ENCODE data around the gene ARL3. TPM values are rescaled to one million over a fixed set of nuclear protein-coding genes. Genes with fewer than 3 reads are reported as not detected.

The ARL3 gene
- total and polyA plus RNA-seq, 2 experiments from 2014 or later, result 8.5 to 22.6 TPM

DNA sequence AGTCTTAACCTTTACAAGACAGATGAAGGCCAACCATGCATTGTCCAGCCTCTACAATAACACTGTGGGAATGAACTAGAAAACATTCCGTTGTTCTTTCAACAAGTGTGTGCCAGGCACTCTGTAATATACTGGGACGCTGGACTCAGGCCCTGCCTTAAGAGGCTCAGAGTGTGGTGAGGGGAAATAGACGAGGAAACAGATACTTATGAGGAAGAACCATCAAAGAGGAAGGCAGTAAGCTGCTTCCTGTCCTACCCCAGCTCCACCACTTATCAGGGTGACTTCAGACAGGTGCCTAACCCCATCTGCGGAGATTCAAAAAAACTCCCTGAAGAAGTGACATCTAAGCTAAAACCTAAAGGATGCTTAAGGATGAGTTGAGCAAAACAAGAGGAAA lies 78.8 kb downstream of the ARL3 start:
- H3K9me2 ChIP-seq (ENCODE audit: insufficient read depth), result no peaks in the 10 kb centered on the region
- Mint-ChIP-seq H3K4me3 (no peak overlapping the region), H3K4me1 (peaks cover 43% of the 10 kb centered on the region), H3K27me3 (ENCODE audit: insufficient read depth, low read depth, poor library complexity) (peaks cover 14% of the 10 kb centered on the region), H3K27ac (no peak overlapping the region), H3K36me3 (ENCODE audit: low read depth) (no peaks in the 10 kb centered on the region), H3K9me3 (no peaks in the 10 kb centered on the region; the same call in 1 of the 3 replicates)
- H3K27me3 ChIP-seq (ENCODE audit: insufficient read depth), result no peaks in the 10 kb centered on the region
- no peak overlapping the region for H2AFZ ChIP-seq
- H3K27ac ChIP-seq (ENCODE audit: low read depth), result no peak overlapping the region
- H4K20me1 ChIP-seq (replicated peaks; ENCODE audit: insufficient read depth), result no peaks in the 10 kb centered on the region
- H3F3A ChIP-seq (replicated peaks; ENCODE audit: low read depth), result peaks cover 11% of the 10 kb centered on the region
- ATAC-seq, result no peak
- H3K4me2 ChIP-seq, result no peak overlapping the region
- no peak for TF ChIP-seq STAT1 (IDR thresholded peaks at IDR 0.05; ENCODE audit: unreplicated experiment)
- H3K4me3 ChIP-seq, result no peak overlapping the region
- H3K79me2 ChIP-seq (replicated peaks; ENCODE audit: insufficient read depth), result no peaks in the 10 kb centered on the region
- H3K36me3 ChIP-seq (ENCODE audit: insufficient read depth), result no peaks in the 10 kb centered on the region
- H3K4me1 ChIP-seq (ENCODE audit: insufficient read depth), result peaks cover 19% of the 10 kb centered on the region; the same call in 1 of the 2 replicates
- no peak for DNase-seq (ENCODE audit: low spot score)

DNA sequence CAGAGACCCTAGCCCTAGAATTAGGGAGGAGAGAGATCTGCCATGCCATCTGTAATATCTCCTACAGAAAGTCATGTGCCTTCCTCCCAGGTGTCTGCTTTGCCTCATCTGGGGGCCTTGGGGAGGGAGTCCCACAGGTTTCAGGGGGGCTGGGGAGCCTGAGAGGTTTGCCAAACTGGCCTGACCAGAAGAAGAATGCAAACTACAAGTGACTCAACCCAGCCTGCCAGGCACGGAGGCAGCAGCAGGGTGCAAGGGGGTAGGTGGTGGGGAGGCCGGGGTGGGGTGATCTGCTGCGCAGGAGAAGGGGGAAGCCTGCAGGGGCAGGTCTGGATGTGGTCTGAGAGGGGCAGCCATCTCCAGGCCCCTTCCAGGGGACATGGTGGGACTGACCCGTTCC lies 79.5 kb downstream of the ARL3 start:
- peaks cover 50% of the 10 kb centered on the region for H3K4me1 Mint-ChIP-seq
- ATAC-seq, result no peak

GRCh38 chr10:102633848-102634247 lies 80.3 kb downstream of the ARL3 start:
- no peak overlapping the region for H3K4me3 ChIP-seq
- H3F3A ChIP-seq (replicated peaks; ENCODE audit: low read depth), result peaks cover 13% of the 10 kb centered on the region
- no peak overlapping the region for H3K4me2 ChIP-seq
- no peak for DNase-seq (ENCODE audit: low spot score)
- no peak overlapping the region for H3K4me3 Mint-ChIP-seq
- no peaks in the 10 kb centered on the region for H4K20me1 ChIP-seq (replicated peaks; ENCODE audit: insufficient read depth)
- H3K4me1 Mint-ChIP-seq, result peaks cover 58% of the 10 kb centered on the region
- no peaks in the 10 kb centered on the region; the same call in 1 of the 3 replicates for H3K9me3 Mint-ChIP-seq
- H3K27ac Mint-ChIP-seq, result no peak overlapping the region
- H3K27me3 Mint-ChIP-seq (ENCODE audit: insufficient read depth, low read depth, poor library complexity), result peaks cover 21% of the 10 kb centered on the region
- no peaks in the 10 kb centered on the region for H3K79me2 ChIP-seq (replicated peaks; ENCODE audit: insufficient read depth)
- peaks cover 32% of the 10 kb centered on the region for H3K4me1 ChIP-seq (ENCODE audit: insufficient read depth)
- H3K27me3 ChIP-seq (ENCODE audit: insufficient read depth), result no peaks in the 10 kb centered on the region
- H3K9me2 ChIP-seq (ENCODE audit: insufficient read depth), result no peaks in the 10 kb centered on the region
- H3K36me3 ChIP-seq (ENCODE audit: insufficient read depth), result no peaks in the 10 kb centered on the region
- no peaks in the 10 kb centered on the region for H3K36me3 Mint-ChIP-seq (ENCODE audit: low read depth)
- no peak overlapping the region for H3K27ac ChIP-seq (ENCODE audit: low read depth)
- no peak for TF ChIP-seq JUNB (IDR thresholded peaks at IDR 0.05; ENCODE audit: unreplicated experiment)
- TF ChIP-seq STAT1 (IDR thresholded peaks at IDR 0.05; ENCODE audit: unreplicated experiment), result no peak
- no peak overlapping the region for H2AFZ ChIP-seq
- ATAC-seq, result no peak

More for the DNA sequence above, 79.5 kb downstream of the ARL3 start:
- H3K27me3 ChIP-seq (ENCODE audit: insufficient read depth), result no peaks in the 10 kb centered on the region
- no peaks in the 10 kb centered on the region for H3K36me3 ChIP-seq (ENCODE audit: insufficient read depth)
- no peak for TF ChIP-seq CREB1 (CRISPR knock-in tag; IDR thresholded peaks at IDR 0.05; ENCODE audit: low read depth)
- H3K27ac Mint-ChIP-seq, result no peak overlapping the region; the same call in 1 of the 2 replicates
- H3K4me2 ChIP-seq, result no peak overlapping the region
- peaks cover 10% of the 10 kb centered on the region for H3F3A ChIP-seq (replicated peaks; ENCODE audit: low read depth)
- DNase-seq (ENCODE audit: low spot score), result no peak
- no peaks in the 10 kb centered on the region for H4K20me1 ChIP-seq (replicated peaks; ENCODE audit: insufficient read depth)
- H3K79me2 ChIP-seq (replicated peaks; ENCODE audit: insufficient read depth), result no peaks in the 10 kb centered on the region
- no peaks in the 10 kb centered on the region; the same call in 1 of the 3 replicates for H3K9me3 Mint-ChIP-seq
- no peak overlapping the region for H3K4me3 ChIP-seq
- no peak overlapping the region for H2AFZ ChIP-seq
- no peak overlapping the region for H3K4me3 Mint-ChIP-seq
- peaks cover 26% of the 10 kb centered on the region for H3K4me1 ChIP-seq (ENCODE audit: insufficient read depth)
- no peaks in the 10 kb centered on the region for H3K36me3 Mint-ChIP-seq (ENCODE audit: low read depth)
- H3K9me2 ChIP-seq (ENCODE audit: insufficient read depth), result no peaks in the 10 kb centered on the region
- peaks cover 14% of the 10 kb centered on the region for H3K27me3 Mint-ChIP-seq (ENCODE audit: insufficient read depth, low read depth, poor library complexity)
- no peak overlapping the region for H3K27ac ChIP-seq (ENCODE audit: low read depth)

GRCh38 chr10:102633287-102633686 lies 80.9 kb downstream of the ARL3 start:
- ATAC-seq (no peak), DNase-seq (ENCODE audit: low spot score) (no peak)
- Mint-ChIP-seq H3K4me3 (no peak overlapping the region), H3K36me3 (ENCODE audit: low read depth) (no peaks in the 10 kb centered on the region), H3K4me1 (peaks cover 63% of the 10 kb centered on the region), H3K27me3 (ENCODE audit: insufficient read depth, low read depth, poor library complexity) (peaks cover 26% of the 10 kb centered on the region), H3K27ac (peak overlapping the region; percentile 60; the same call in 1 of the 2 replicates), H3K9me3 (no peaks in the 10 kb centered on the region; the same call in 1 of the 3 replicates)
- no peak for TF ChIP-seq STAT1 (IDR thresholded peaks at IDR 0.05; ENCODE audit: unreplicated experiment)
- TF ChIP-seq, protein P1, sequence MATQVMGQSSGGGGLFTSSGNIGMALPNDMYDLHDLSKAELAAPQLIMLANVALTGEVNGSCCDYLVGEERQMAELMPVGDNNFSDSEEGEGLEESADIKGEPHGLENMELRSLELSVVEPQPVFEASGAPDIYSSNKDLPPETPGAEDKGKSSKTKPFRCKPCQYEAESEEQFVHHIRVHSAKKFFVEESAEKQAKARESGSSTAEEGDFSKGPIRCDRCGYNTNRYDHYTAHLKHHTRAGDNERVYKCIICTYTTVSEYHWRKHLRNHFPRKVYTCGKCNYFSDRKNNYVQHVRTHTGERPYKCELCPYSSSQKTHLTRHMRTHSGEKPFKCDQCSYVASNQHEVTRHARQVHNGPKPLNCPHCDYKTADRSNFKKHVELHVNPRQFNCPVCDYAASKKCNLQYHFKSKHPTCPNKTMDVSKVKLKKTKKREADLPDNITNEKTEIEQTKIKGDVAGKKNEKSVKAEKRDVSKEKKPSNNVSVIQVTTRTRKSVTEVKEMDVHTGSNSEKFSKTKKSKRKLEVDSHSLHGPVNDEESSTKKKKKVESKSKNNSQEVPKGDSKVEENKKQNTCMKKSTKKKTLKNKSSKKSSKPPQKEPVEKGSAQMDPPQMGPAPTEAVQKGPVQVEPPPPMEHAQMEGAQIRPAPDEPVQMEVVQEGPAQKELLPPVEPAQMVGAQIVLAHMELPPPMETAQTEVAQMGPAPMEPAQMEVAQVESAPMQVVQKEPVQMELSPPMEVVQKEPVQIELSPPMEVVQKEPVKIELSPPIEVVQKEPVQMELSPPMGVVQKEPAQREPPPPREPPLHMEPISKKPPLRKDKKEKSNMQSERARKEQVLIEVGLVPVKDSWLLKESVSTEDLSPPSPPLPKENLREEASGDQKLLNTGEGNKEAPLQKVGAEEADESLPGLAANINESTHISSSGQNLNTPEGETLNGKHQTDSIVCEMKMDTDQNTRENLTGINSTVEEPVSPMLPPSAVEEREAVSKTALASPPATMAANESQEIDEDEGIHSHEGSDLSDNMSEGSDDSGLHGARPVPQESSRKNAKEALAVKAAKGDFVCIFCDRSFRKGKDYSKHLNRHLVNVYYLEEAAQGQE (IDR thresholded peaks at IDR 0.05; ENCODE audit: unreplicated experiment), result no peak
- Histone ChIP-seq H3K9me2 (ENCODE audit: insufficient read depth) (no peaks in the 10 kb centered on the region), H3K4me3 (no peak overlapping the region), H3K36me3 (ENCODE audit: insufficient read depth) (no peaks in the 10 kb centered on the region), H2AFZ (no peak overlapping the region), H3F3A (replicated peaks; ENCODE audit: low read depth) (peaks cover 13% of the 10 kb centered on the region), H3K4me1 (ENCODE audit: insufficient read depth) (peaks cover 38% of the 10 kb centered on the region), H3K27ac (ENCODE audit: low read depth) (no peak overlapping the region), H4K20me1 (replicated peaks; ENCODE audit: insufficient read depth) (no peaks in the 10 kb centered on the region), H3K4me2 (no peak overlapping the region), H3K79me2 (replicated peaks; ENCODE audit: insufficient read depth) (no peaks in the 10 kb centered on the region), H3K27me3 (ENCODE audit: insufficient read depth) (no peaks in the 10 kb centered on the region)
